Mesenteric fat pad (tissue), 1 donor: ENCODE results near the gene BTBD9. TPM values are rescaled to one million over a fixed set of nuclear protein-coding genes. Genes with fewer than 3 reads are reported as not detected.
"Not testable (repeated sequence)": the region's sequence is repeated elsewhere in the genome, so short reads cannot be mapped to it uniquely, and the experiment has no call there.

ENCODE experiments used
- DNase-seq: peaks from one replicate; pipeline ENCODE4 v3.0.0-alpha.2; 2020; ENCODE audit warnings: low spot score
- total RNA-seq: library from RNA; stranded (reverse); fragmentation: NEBNext Ultra II Directional; extraction: Animal tissue kit (Norgen Biotek cat#: 25700); gene quantifications from one replicate; pipeline ENCODE4 v1.2.1, GENCODE V29; 2021
- donor health status: DM: yes; HTN: yes; CAD: no.

BTBD9 gene
- total RNA-seq, 1 donor from 2014 or later, result 15.6 TPM

- DNase-seq, result no peak
Observed at GRCh38 chr6:38133932-38134703, 505.6 kb downstream of the BTBD9 start.

GRCh38 chr6:38131527-38131965, 508.2 kb downstream of the BTBD9 start:
- DNase-seq, result no peak

GRCh38 chr6:38127284-38127683, 512.4 kb downstream of the BTBD9 start:
- no peak for DNase-seq

GRCh38 chr6:38124224-38124926, 515.4 kb downstream of the BTBD9 start:
- DNase-seq, result not testable (repeated sequence)

GRCh38 chr6:38119516-38119915, 520.2 kb downstream of the BTBD9 start:
- DNase-seq, result no peak

GRCh38 chr6:38118791-38119365, 520.9 kb downstream of the BTBD9 start:
- DNase-seq, result no peak

Other genes starting within 250 kb of the BTBD9 start
- gene GLO1, start 63.2 kb upstream of the BTBD9 start, total RNA-seq, result 53.8 TPM
- not detected for gene DNAH8, start 75.4 kb upstream of the BTBD9 start, total RNA-seq